GM12878 (cell line): ENCODE measurements around the gene MR1. TPM values are rescaled to one million over a fixed set of nuclear protein-coding genes. Genes with fewer than 3 reads are reported as not detected.

Experiments used
- ATF7 ChIP-seq: fragments of 450-650 bp; IDR thresholded peaks from 2 replicates; pipeline ENCODE4 v1.6.1; 2016; ENCODE audit warnings: low read depth, mild to moderate bottlenecking
- EED ChIP-seq: sonication (generic); IDR thresholded peaks from 2 replicates; pipeline ENCODE4 v1.6.1; 2016; ENCODE audit warnings: antibody characterized with exemption, low read depth
- EZH2 ChIP-seq: IDR thresholded peaks from 2 replicates; pipeline ENCODE4 v1.6.1; 2012; ENCODE audit warnings: low read depth, mild to moderate bottlenecking, control low read depth, inconsistent platforms, low read length, borderline replicate concordance; ENCODE audit not compliant: control insufficient read depth
- IKZF2 ChIP-seq, 2 experiments: fragments of 450-650 bp; IDR thresholded peaks; 2 replicates each; pipeline ENCODE4 v1.6.1; 2017; ENCODE audit warnings: mild to moderate bottlenecking in 2 of 2, moderate library complexity in 2 of 2
- MEF2B ChIP-seq: fragments of 450-650 bp; IDR thresholded peaks from 2 replicates; pipeline ENCODE4 v1.6.1; 2018; ENCODE audit warnings: mild to moderate bottlenecking, moderate library complexity; ENCODE audit not compliant: partially characterized antibody, poor library complexity, severe bottlenecking
- MLLT1 ChIP-seq: fragments of 450-650 bp; IDR thresholded peaks from 2 replicates; pipeline ENCODE4 v1.6.1; 2016; ENCODE audit warnings: mild to moderate bottlenecking
- NBN ChIP-seq: fragments of 450-650 bp; IDR thresholded peaks from 2 replicates; pipeline ENCODE4 v1.6.1; 2016
- PAX5 ChIP-seq: IDR thresholded peaks from 2 replicates; pipeline ENCODE4 v1.6.1; 2011; ENCODE audit warnings: low read depth, low read length, borderline replicate concordance
- PBX3 ChIP-seq: IDR thresholded peaks from 2 replicates; pipeline ENCODE4 v1.6.1; 2011; ENCODE audit warnings: mild to moderate bottlenecking, low read depth, low read length, moderate library complexity; ENCODE audit not compliant: insufficient replicate concordance
- PRDM15 ChIP-seq: fragments of 450-650 bp; formaldehyde crosslinking; IDR thresholded peaks from 2 replicates; pipeline ENCODE4 v1.4.0; 2020; ENCODE audit warnings: mild to moderate bottlenecking, moderate library complexity
- RAD21 ChIP-seq: IDR thresholded peaks from 2 replicates; pipeline ENCODE4 v1.6.1; 2011; ENCODE audit warnings: mild to moderate bottlenecking, low read depth, low read length, moderate library complexity; ENCODE audit not compliant: insufficient read depth
- RELB ChIP-seq: fragments of 450-650 bp; IDR thresholded peaks from 2 replicates; pipeline ENCODE4 v1.6.1; 2017; ENCODE audit warnings: low read depth, mild to moderate bottlenecking, moderate library complexity
- RUNX3 ChIP-seq: IDR thresholded peaks from 2 replicates; pipeline ENCODE4 v1.6.1; 2012; ENCODE audit warnings: low read length, inconsistent platforms
- polyA plus RNA-seq, 11 experiments: library from polyadenylated mRNA; depleted of rRNA in 4 of 11; unstranded in 6 of 11; stranded (reverse) in 5 of 11; fragments of >200 nt; fragmentation: Nextera tagmentation in 4 of 11; fragmentation: Illumina TruSeq in 1 of 11; extraction: Ambion mirVana in 4 of 11; extraction: Trizol in 1 of 11; gene quantifications; 1 replicate in 1 of 11; 2 replicates in 10 of 11; pipeline versions ENCODE4 v1.2.1 to v1.2.3, GENCODE V29; 2011 to 2016; ENCODE audit warnings: inconsistent platforms in 2 of 11, missing spikeins in 2 of 11, low read depth in 1 of 11
- total RNA-seq, 4 experiments: library from RNA; depleted of rRNA in 3 of 4; stranded (reverse); fragments of >200 nt in 3 of 4; fragmentation: Illumina TruSeq in 1 of 4; extraction: Trizol in 1 of 4; gene quantifications; 2 replicates each; pipeline versions ENCODE4 v1.2.1 to v1.2.3, GENCODE V29; 2013 to 2021

MR1 gene
- total and polyA plus RNA-seq, 10 of the 15 experiments (the other 5 are each of a cell fraction or from before 2014, with no cell fraction given): 24.7 to 65.9 (median 30.9) TPM

- TF ChIP-seq RAD21: peak; percentile 83
- 0 out of 2 replicates have a peak, but pooled peaks have one; percentile 40 for TF ChIP-seq EED
- no peak for TF ChIP-seq EZH2
- no peak for TF ChIP-seq PAX5
- peak; percentile 8; the same call in 1 of the 2 replicates for TF ChIP-seq RUNX3
- TF ChIP-seq PRDM15: no peak
- TF ChIP-seq ATF7: 0 out of 2 replicates have a peak, but pooled peaks have one; percentile 30
- TF ChIP-seq IKZF2 (IDR thresholded peaks at IDR 0.05): peak; percentile 32 to 70; a peak in 2 of 4 replicates
- 0 out of 2 replicates have a peak, but pooled peaks have one; percentile 35 for TF ChIP-seq NBN
- no peak for TF ChIP-seq PBX3
- peak; percentile 65; the same call in 1 of the 2 replicates for TF ChIP-seq RELB
- peak; percentile 71; the same call in 1 of the 2 replicates for TF ChIP-seq MLLT1
- peak; percentile 62 for TF ChIP-seq MEF2B
Measured at GRCh38 chr1:181038399-181038873, 4.7 kb downstream of the MR1 start (continued).
